ENCODE data around the gene QTRT2. TPM values are rescaled to one million over a fixed set of nuclear protein-coding genes. Genes with fewer than 3 reads are reported as not detected.

Gene QTRT2
- total and polyA plus RNA-seq, 10 of the 15 experiments (the other 5 are each of a cell fraction or from before 2014, with no cell fraction given), result 17.8 to 42.3 (median 28.7) TPM

GRCh38 chr3:114120211-114120610 lies 63.7 kb downstream of the QTRT2 start (continued):
- TF ChIP-seq, protein P1, sequence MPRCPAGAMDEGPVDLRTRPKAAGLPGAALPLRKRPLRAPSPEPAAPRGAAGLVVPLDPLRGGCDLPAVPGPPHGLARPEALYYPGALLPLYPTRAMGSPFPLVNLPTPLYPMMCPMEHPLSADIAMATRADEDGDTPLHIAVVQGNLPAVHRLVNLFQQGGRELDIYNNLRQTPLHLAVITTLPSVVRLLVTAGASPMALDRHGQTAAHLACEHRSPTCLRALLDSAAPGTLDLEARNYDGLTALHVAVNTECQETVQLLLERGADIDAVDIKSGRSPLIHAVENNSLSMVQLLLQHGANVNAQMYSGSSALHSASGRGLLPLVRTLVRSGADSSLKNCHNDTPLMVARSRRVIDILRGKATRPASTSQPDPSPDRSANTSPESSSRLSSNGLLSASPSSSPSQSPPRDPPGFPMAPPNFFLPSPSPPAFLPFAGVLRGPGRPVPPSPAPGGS (IDR thresholded peaks at IDR 0.05; ENCODE audit: borderline replicate concordance, insufficient read depth, low read depth, low read length, poor library complexity, severe bottlenecking), result no peak
- TF ChIP-seq SIN3A (IDR thresholded peaks at IDR 0.05; ENCODE audit: low read depth, low read length) (no peak), ZBED1 (IDR thresholded peaks at IDR 0.05; ENCODE audit: borderline replicate concordance) (no peak), RELB (IDR thresholded peaks at IDR 0.05; ENCODE audit: low read depth) (no peak), BCL11A (IDR thresholded peaks at IDR 0.05; ENCODE audit: low read depth, low read length) (no peak)
- TF ChIP-seq, protein P2, sequence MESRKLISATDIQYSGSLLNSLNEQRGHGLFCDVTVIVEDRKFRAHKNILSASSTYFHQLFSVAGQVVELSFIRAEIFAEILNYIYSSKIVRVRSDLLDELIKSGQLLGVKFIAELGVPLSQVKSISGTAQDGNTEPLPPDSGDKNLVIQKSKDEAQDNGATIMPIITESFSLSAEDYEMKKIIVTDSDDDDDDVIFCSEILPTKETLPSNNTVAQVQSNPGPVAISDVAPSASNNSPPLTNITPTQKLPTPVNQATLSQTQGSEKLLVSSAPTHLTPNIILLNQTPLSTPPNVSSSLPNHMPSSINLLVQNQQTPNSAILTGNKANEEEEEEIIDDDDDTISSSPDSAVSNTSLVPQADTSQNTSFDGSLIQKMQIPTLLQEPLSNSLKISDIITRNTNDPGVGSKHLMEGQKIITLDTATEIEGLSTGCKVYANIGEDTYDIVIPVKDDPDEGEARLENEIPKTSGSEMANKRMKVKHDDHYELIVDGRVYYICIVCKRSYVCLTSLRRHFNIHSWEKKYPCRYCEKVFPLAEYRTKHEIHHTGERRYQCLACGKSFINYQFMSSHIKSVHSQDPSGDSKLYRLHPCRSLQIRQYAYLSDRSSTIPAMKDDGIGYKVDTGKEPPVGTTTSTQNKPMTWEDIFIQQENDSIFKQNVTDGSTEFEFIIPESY (IDR thresholded peaks at IDR 0.05), result no peak

GRCh38 chr3:114122027-114122709 lies 65.6 kb downstream of the QTRT2 start:
- ChIA-PET RAD21 (ENCODE audit: unreplicated experiment) (no interaction called here), POLR2A (no interaction called here), SMC1A (ENCODE audit: uncharacterized antibody, unreplicated experiment) (interaction anchor here (0.9 kb wide), 1 partner anchor 37 kb away, joined by 4 read pairs; no protein-coding TSS in a partner anchor), CTCF (interaction anchor here (0.6 kb wide), 1 partner anchor 271 kb away, joined by 4 read pairs; no protein-coding TSS in a partner anchor)
- H3K9ac ChIP-seq (ENCODE audit: control insufficient read depth, insufficient read depth, low read length), result no peak overlapping the region
- ATAC-seq (no peak), DNase-seq (ENCODE audit: low read depth, low spot score) (no peak), FAIRE-seq (no peak)
- H3K27me3 ChIP-seq (replicated peaks in 1 of 2; ENCODE audit: control insufficient read depth in 2 of 2, insufficient read depth in 2 of 2, low read length in 1 of 2), result peaks cover 0 to 3% of the 10 kb centered on the region in 2 experiments; a peak in 2 of 4 replicates
- H3K27ac ChIP-seq (ENCODE audit: control insufficient read depth, insufficient read depth), result no peak overlapping the region
- intact Hi-C loops (cut with micrococcal nuclease; ENCODE audit: unreplicated experiment), result no loop called here
- no peak overlapping the region for H3K4me2 ChIP-seq (ENCODE audit: control insufficient read depth, insufficient read depth)
- BruUV-seq (replicated peaks), result no TSS peak
- no peaks in the 10 kb centered on the region for H3K4me1 ChIP-seq (ENCODE audit: control insufficient read depth, insufficient read depth, low read length)
- in situ Hi-C loops (cut with MboI), result no loop called here
- H3K36me3 ChIP-seq (ENCODE audit: control insufficient read depth in 2 of 2, insufficient read depth in 2 of 2, low read length in 1 of 2), result no peaks in the 10 kb centered on the region
- H3K9me3 ChIP-seq (replicated peaks; ENCODE audit: control insufficient read depth, insufficient read depth, low read length), result no peaks in the 10 kb centered on the region; the same call in 2 of the 3 replicates
- no peak overlapping the region for H3K4me3 ChIP-seq
- H2AFZ ChIP-seq (ENCODE audit: control insufficient read depth, low read depth, low read length), result no peak overlapping the region
- 29% methylated on average over 4 of the region's 4 CpGs for WGBS (ENCODE audit: insufficient coverage, insufficient replicate concordance, low lambda C conversion rate, missing lambda C conversion rate)
- H4K20me1 ChIP-seq (ENCODE audit: control insufficient read depth, insufficient read depth), result no peaks in the 10 kb centered on the region
- no peaks in the 10 kb centered on the region for H3K79me2 ChIP-seq (ENCODE audit: control insufficient read depth, insufficient read depth, low read length)
- TF ChIP-seq MLLT1 (IDR thresholded peaks at IDR 0.05) (no peak), MXI1 (IDR thresholded peaks at IDR 0.05; ENCODE audit: low read depth, low read length) (no peak), STAT3 (IDR thresholded peaks at IDR 0.05; ENCODE audit: low read depth, low read length) (no peak), ZNF384 (IDR thresholded peaks at IDR 0.05; ENCODE audit: borderline replicate concordance, low read depth, low read length) (no peak), JUND (IDR thresholded peaks at IDR 0.05; ENCODE audit: low read depth, low read length) (no peak), CREM (IDR thresholded peaks at IDR 0.05; ENCODE audit: low read depth) (no peak), HDAC2 (IDR thresholded peaks at IDR 0.05) (no peak), RBBP5 (conservative IDR thresholded peaks at IDR 0.05) (no peak), NRF1 (conservative IDR thresholded peaks at IDR 0.05; ENCODE audit: low read depth, low read length) (no peak), SRF (IDR thresholded peaks at IDR 0.05; ENCODE audit: low read depth in 2 of 2, low read length in 2 of 2) (no peak), BCL11A (IDR thresholded peaks at IDR 0.05; ENCODE audit: low read depth, low read length) (no peak), WRNIP1 (IDR thresholded peaks at IDR 0.05; ENCODE audit: borderline replicate concordance, low read depth, low read length) (no peak)

Measured in GM12878 (cell line).